Activated naive CD4-positive, alpha-beta T cell treated with anti-CD3 and anti-CD28 coated beads, Interleukin-2, amount 50 U/mL, for 24 hours (primary cell): ENCODE results near the gene NIPAL4.

Experiments used
- H3K27ac Mint-ChIP-seq: one replicate; pipeline ENCODE4 v1.8.0; 2021; ENCODE audit warnings: mild to moderate bottlenecking, mixed read lengths
- H3K27me3 Mint-ChIP-seq: one replicate; pipeline ENCODE4 v1.8.0; 2021; ENCODE audit warnings: mixed read lengths
- H3K36me3 Mint-ChIP-seq: one replicate; pipeline ENCODE4 v1.8.0; 2021; ENCODE audit warnings: mixed read lengths
- H3K4me1 Mint-ChIP-seq: one replicate; pipeline ENCODE4 v1.8.0; 2021; ENCODE audit warnings: mixed read lengths
- H3K4me3 Mint-ChIP-seq: one replicate; pipeline ENCODE4 v1.8.0; 2021; ENCODE audit warnings: mild to moderate bottlenecking, mixed read lengths
- H3K9me3 Mint-ChIP-seq: one replicate; pipeline ENCODE4 v1.8.0; 2021; ENCODE audit warnings: mixed read lengths

Gene NIPAL4

DNA sequence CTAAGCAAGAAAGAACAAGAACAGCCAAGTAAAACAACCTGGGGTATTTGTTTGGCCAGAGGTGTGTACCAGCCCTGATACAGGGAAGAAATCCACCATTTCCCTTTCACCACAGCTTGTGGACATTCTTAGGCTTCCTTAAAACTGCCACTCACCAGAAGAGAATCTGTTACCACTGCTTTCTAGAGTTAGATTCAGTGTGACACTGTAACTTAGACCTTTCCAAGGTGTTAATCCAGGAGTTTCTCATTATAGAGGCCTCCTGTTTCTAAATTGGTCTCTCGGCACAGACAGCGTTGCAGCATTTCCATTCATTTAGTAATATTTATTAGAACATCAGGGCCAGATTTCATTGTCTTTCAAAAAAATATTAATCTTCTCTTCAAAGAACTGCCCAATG, 55.0 kb downstream of the NIPAL4 start:
- H3K4me1 Mint-ChIP-seq: no peaks in the 10 kb centered on the region
- H3K27ac Mint-ChIP-seq: no peak overlapping the region
- H3K27me3 Mint-ChIP-seq: no peaks in the 10 kb centered on the region
- no peak overlapping the region for H3K4me3 Mint-ChIP-seq
- H3K9me3 Mint-ChIP-seq: no peaks in the 10 kb centered on the region
- H3K36me3 Mint-ChIP-seq: no peaks in the 10 kb centered on the region

DNA sequence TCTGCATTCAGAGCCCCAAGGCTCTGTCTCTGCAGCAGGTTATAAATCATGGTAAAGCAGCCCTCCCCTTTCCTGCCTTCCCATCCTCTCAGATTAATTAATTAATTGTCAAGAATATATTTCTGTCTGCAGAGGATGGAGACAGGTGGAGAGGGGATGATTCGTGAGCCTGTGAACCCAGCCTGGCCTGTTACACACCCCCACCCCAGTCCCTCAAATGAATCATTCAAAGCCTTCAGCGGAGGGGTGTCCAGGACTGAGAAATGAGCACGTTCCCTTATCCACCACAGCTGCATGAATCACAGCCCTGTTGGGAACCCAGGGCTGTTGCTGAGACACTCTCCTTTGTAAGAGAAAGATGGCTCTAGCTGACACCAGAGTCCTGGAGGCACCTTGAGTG, 56.0 kb downstream of the NIPAL4 start:
- H3K4me3 Mint-ChIP-seq: no peak overlapping the region
- no peaks in the 10 kb centered on the region for H3K27me3 Mint-ChIP-seq
- no peaks in the 10 kb centered on the region for H3K4me1 Mint-ChIP-seq
- no peak overlapping the region for H3K27ac Mint-ChIP-seq
- H3K9me3 Mint-ChIP-seq: no peaks in the 10 kb centered on the region
- H3K36me3 Mint-ChIP-seq: no peaks in the 10 kb centered on the region

DNA sequence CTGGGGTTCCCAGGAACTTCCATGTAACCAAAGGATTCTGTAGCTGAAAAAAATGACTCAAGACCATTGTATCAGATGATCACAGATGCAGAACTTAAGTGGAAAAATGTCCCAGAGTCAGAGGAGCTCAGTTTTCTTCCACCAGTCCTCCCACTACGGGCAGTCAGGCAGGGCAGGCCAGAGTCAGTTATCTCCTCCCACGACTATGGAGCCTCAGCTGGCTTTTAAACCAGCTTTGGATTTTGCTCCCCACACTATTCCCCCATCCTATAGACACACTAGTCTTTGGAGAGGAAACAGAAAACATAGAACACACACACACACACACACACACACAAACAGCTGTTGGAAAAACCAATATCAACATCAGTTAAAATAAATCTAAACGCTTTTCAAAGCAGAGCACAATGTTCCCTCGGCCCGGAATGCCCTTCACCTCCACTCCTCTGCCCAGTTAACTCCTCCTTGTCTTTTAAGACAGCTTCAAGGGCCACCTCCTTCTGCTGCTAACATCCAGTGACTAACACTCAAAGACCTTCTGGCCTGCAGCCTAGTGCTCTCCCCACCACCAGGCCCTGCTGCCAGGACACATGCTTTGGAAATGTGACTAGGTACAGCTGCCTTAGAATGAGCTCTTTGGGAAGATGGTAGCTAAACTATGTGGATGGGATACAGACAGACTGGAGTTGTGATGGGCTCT, 56.8 kb downstream of the NIPAL4 start:
- no peaks in the 10 kb centered on the region for H3K9me3 Mint-ChIP-seq
- no peaks in the 10 kb centered on the region for H3K4me1 Mint-ChIP-seq
- no peaks in the 10 kb centered on the region for H3K36me3 Mint-ChIP-seq
- H3K27me3 Mint-ChIP-seq: no peaks in the 10 kb centered on the region
- no peak overlapping the region for H3K4me3 Mint-ChIP-seq
- no peak overlapping the region for H3K27ac Mint-ChIP-seq

DNA sequence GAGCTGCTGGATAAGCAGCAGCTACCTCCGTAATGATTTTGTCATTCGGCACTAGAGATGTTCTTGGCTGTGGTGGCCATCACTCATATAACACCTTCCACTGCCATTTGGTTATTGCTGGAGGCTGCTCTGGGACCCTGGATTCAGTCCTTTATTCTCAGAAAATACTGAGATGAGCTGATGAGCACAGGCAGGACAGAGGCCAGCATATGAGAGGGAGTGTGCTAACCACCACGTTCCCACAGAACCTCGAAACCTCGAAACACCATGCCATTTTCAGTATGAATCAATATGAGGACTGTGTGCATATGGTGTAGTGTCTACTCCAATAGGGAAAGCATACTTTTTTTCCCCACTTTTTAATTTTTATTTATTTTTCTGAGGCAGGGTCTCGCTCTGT, 59.0 kb downstream of the NIPAL4 start:
- H3K4me3 Mint-ChIP-seq: no peak overlapping the region
- H3K27ac Mint-ChIP-seq: no peak overlapping the region
- H3K36me3 Mint-ChIP-seq: no peaks in the 10 kb centered on the region
- no peaks in the 10 kb centered on the region for H3K27me3 Mint-ChIP-seq
- no peaks in the 10 kb centered on the region for H3K9me3 Mint-ChIP-seq
- no peaks in the 10 kb centered on the region for H3K4me1 Mint-ChIP-seq

DNA sequence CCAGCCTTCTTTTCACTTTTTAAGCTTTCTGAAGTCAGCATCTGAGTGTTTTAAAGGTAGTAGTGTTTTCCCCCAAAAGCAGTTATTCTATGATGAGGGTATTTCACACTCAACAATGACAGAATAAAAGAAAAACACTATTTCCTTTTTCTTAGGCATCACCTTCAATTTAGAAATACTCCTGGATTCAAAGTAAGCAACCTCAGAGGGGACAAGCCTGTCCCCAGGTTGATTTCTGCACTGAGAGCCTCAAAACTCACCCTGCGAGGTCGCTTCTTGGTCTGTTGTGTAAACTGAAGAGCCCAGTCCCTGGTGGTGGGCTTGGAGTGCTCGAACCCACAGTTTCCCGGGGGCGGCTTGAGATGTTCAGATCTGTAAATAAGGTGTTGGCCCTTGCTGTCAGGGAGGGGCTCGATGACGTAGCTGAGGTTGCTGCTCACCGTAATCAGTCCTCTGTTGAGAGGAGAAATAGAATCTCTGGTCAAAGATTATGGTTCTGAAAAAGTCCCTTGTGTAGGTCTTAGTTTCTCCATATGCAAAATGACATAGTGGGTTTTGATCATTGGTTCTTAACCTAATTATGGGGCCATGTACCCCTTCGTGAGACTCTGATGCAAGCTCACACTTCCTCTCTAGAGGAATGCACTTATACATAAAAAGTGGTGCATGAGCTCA, 59.7 kb downstream of the NIPAL4 start:
- H3K4me3 Mint-ChIP-seq: no peak overlapping the region
- no peaks in the 10 kb centered on the region for H3K27me3 Mint-ChIP-seq
- H3K36me3 Mint-ChIP-seq: no peaks in the 10 kb centered on the region
- no peak overlapping the region for H3K27ac Mint-ChIP-seq
- H3K9me3 Mint-ChIP-seq: no peaks in the 10 kb centered on the region
- no peaks in the 10 kb centered on the region for H3K4me1 Mint-ChIP-seq

DNA sequence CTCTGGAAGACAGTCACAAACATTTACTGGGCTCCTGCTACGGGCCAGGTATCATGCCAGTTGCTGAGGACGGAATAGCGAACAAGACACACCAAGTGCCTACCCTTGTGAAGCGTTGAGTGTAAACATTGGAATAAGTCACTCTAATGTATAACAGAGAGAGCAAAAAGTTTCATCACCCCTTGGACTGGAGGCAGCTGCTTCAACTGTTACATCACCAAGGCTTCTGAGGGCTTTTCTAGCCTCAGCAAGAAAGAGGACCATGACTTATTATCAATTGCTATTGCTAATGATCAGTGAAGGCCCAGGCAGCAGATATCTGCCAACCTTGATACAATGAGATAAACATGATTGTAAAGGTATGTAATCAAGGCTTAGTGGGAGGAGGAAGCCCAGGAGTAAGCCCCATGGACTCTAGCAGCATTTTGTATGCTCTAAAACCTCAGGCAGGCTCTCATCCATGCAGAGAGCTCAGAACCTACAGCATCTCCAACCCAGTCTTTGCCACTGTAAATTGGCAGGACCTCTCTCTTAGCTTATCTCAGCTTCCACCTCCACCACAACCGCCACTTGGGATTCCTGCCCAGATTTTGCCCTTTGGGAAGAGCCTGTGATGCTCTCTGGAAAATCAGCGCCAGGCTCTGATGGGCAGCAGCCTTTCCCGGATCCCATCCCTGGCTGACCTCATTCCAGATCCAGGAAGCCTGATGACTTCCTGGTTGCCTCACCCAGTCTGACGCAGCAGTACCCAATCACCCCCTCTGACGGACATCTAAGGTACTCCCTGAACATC, 61.1 kb downstream of the NIPAL4 start:
- Mint-ChIP-seq H3K4me3 (no peak overlapping the region), H3K4me1 (no peaks in the 10 kb centered on the region), H3K9me3 (no peaks in the 10 kb centered on the region), H3K27me3 (no peaks in the 10 kb centered on the region), H3K27ac (no peak overlapping the region), H3K36me3 (no peaks in the 10 kb centered on the region)

- Mint-ChIP-seq H3K27ac (no peak overlapping the region), H3K4me3 (no peak overlapping the region), H3K4me1 (no peaks in the 10 kb centered on the region), H3K9me3 (no peaks in the 10 kb centered on the region), H3K36me3 (no peaks in the 10 kb centered on the region), H3K27me3 (no peaks in the 10 kb centered on the region)
Observed at GRCh38 chr5:157521704-157522029, 61.7 kb downstream of the NIPAL4 start.

GRCh38 chr5:157523976-157524375, 64.0 kb downstream of the NIPAL4 start:
- Mint-ChIP-seq H3K4me3 (no peak overlapping the region), H3K27ac (no peak overlapping the region), H3K27me3 (no peaks in the 10 kb centered on the region), H3K36me3 (no peaks in the 10 kb centered on the region), H3K9me3 (no peaks in the 10 kb centered on the region), H3K4me1 (no peaks in the 10 kb centered on the region)
